ENCODE results near the gene ADIPOQ.

DNA sequence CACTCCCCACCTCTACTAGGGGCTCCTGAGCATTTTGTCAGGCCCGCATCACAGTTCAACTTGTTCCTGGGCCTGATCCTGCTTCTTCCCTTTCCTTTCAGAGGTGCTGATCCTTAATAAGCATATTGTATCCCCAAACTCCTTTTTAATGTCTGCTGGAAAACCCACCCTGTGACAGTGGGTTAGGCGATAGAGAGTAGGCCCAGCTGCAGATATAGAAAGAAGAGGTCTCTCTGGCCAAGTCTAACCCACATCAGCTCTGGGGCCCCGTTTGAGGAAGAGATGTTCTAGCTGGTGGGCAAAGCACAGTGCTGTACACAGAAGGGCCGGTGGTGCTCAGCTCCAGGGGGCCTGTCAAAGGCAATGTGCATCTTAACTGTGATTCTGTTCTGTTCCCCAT, 53.5 kb downstream of the ADIPOQ start:
- TF ChIP-seq RAD21 (IDR thresholded peaks at IDR 0.05; ENCODE audit: low read length) (no peak), CTCF (IDR thresholded peaks at IDR 0.05) (no peak), TAF1 (IDR thresholded peaks at IDR 0.05; ENCODE audit: borderline replicate concordance, low read depth, low read length) (no peak), NFIC (IDR thresholded peaks at IDR 0.05; ENCODE audit: borderline replicate concordance) (no peak), EP300 (IDR thresholded peaks at IDR 0.05; ENCODE audit: borderline replicate concordance in 1 of 2, low read depth in 1 of 2, low read length in 1 of 2) (no peak), GATA2 (CRISPR knock-in tag; IDR thresholded peaks at IDR 0.05) (no peak), TEAD4 (IDR thresholded peaks at IDR 0.05; ENCODE audit: borderline replicate concordance, insufficient read depth) (no peak), FOSL2 (IDR thresholded peaks at IDR 0.05; ENCODE audit: borderline replicate concordance, low read depth) (no peak)
- TF ChIP-seq, protein P1, sequence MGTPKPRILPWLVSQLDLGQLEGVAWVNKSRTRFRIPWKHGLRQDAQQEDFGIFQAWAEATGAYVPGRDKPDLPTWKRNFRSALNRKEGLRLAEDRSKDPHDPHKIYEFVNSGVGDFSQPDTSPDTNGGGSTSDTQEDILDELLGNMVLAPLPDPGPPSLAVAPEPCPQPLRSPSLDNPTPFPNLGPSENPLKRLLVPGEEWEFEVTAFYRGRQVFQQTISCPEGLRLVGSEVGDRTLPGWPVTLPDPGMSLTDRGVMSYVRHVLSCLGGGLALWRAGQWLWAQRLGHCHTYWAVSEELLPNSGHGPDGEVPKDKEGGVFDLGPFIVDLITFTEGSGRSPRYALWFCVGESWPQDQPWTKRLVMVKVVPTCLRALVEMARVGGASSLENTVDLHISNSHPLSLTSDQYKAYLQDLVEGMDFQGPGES (IDR thresholded peaks at IDR 0.05; ENCODE audit: low read depth, low read length): no peak
- TF ChIP-seq, protein P2, sequence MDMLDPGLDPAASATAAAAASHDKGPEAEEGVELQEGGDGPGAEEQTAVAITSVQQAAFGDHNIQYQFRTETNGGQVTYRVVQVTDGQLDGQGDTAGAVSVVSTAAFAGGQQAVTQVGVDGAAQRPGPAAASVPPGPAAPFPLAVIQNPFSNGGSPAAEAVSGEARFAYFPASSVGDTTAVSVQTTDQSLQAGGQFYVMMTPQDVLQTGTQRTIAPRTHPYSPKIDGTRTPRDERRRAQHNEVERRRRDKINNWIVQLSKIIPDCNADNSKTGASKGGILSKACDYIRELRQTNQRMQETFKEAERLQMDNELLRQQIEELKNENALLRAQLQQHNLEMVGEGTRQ (IDR thresholded peaks at IDR 0.05; ENCODE audit: borderline replicate concordance, low read depth, low read length): no peak
